ENCODE results near the gene ZBTB9.

ZBTB9 gene

GRCh38 chr6:33420491-33421343 is 33.7 kb upstream of the ZBTB9 start (continued):
- no peak for TF ChIP-seq PRDM2 (tag by site-specific recombination; IDR thresholded peaks at IDR 0.05; ENCODE audit: borderline replicate concordance)
- no peak for TF ChIP-seq SETDB1 (IDR thresholded peaks at IDR 0.05; ENCODE audit: insufficient read length, low read length)
- no peak for TF ChIP-seq ZNF560 (tag by site-specific recombination; IDR thresholded peaks at IDR 0.05; ENCODE audit: borderline replicate concordance)
- TF ChIP-seq, protein P1, sequence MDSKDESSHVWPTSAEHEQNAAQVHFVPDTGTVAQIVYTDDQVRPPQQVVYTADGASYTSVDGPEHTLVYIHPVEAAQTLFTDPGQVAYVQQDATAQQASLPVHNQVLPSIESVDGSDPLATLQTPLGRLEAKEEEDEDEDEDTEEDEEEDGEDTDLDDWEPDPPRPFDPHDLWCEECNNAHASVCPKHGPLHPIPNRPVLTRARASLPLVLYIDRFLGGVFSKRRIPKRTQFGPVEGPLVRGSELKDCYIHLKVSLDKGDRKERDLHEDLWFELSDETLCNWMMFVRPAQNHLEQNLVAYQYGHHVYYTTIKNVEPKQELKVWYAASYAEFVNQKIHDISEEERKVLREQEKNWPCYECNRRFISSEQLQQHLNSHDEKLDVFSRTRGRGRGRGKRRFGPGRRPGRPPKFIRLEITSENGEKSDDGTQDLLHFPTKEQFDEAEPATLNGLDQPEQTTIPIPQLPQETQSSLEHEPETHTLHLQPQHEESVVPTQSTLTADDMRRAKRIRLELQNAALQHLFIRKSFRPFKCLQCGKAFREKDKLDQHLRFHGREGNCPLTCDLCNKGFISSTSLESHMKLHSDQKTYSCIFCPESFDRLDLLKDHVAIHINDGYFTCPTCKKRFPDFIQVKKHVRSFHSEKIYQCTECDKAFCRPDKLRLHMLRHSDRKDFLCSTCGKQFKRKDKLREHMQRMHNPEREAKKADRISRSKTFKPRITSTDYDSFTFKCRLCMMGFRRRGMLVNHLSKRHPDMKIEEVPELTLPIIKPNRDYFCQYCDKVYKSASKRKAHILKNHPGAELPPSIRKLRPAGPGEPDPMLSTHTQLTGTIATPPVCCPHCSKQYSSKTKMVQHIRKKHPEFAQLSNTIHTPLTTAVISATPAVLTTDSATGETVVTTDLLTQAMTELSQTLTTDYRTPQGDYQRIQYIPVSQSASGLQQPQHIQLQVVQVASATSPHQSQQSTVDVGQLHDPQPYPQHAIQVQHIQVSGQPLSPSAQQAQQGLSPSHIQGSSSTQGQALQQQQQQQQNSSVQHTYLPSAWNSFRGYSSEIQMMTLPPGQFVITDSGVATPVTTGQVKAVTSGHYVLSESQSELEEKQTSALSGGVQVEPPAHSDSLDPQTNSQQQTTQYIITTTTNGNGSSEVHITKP (tag by site-specific recombination; IDR thresholded peaks at IDR 0.05): peak; percentile 30
- TF ChIP-seq ZNF350 (tag by site-specific recombination; IDR thresholded peaks at IDR 0.05): no peak
- no peak for TF ChIP-seq ZBTB26 (tag by site-specific recombination; optimal IDR thresholded peaks at IDR 0.05)
- TF ChIP-seq REST (tag by site-specific recombination; IDR thresholded peaks at IDR 0.05): peak; percentile 55; the same call in 1 of the 2 replicates
- TF ChIP-seq ZNF169 (tag by site-specific recombination; IDR thresholded peaks at IDR 0.05): no peak
- no peak for TF ChIP-seq PRDM1 (tag by site-specific recombination; IDR thresholded peaks at IDR 0.05)
- TF ChIP-seq, protein P2, sequence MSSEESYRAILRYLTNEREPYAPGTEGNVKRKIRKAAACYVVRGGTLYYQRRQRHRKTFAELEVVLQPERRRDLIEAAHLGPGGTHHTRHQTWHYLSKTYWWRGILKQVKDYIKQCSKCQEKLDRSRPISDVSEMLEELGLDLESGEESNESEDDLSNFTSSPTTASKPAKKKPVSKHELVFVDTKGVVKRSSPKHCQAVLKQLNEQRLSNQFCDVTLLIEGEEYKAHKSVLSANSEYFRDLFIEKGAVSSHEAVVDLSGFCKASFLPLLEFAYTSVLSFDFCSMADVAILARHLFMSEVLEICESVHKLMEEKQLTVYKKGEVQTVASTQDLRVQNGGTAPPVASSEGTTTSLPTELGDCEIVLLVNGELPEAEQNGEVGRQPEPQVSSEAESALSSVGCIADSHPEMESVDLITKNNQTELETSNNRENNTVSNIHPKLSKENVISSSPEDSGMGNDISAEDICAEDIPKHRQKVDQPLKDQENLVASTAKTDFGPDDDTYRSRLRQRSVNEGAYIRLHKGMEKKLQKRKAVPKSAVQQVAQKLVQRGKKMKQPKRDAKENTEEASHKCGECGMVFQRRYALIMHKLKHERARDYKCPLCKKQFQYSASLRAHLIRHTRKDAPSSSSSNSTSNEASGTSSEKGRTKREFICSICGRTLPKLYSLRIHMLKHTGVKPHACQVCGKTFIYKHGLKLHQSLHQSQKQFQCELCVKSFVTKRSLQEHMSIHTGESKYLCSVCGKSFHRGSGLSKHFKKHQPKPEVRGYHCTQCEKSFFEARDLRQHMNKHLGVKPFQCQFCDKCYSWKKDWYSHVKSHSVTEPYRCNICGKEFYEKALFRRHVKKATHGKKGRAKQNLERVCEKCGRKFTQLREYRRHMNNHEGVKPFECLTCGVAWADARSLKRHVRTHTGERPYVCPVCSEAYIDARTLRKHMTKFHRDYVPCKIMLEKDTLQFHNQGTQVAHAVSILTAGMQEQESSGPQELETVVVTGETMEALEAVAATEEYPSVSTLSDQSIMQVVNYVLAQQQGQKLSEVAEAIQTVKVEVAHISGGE (tag by site-specific recombination; conservative IDR thresholded peaks at IDR 0.05; ENCODE audit: low read depth): peak; percentile 98
- TF ChIP-seq, protein P3, sequence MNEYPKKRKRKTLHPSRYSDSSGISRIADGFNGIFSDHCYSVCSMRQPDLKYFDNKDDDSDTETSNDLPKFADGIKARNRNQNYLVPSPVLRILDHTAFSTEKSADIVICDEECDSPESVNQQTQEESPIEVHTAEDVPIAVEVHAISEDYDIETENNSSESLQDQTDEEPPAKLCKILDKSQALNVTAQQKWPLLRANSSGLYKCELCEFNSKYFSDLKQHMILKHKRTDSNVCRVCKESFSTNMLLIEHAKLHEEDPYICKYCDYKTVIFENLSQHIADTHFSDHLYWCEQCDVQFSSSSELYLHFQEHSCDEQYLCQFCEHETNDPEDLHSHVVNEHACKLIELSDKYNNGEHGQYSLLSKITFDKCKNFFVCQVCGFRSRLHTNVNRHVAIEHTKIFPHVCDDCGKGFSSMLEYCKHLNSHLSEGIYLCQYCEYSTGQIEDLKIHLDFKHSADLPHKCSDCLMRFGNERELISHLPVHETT (tag by site-specific recombination; IDR thresholded peaks at IDR 0.05): 0 out of 2 replicates have a peak, but pooled peaks have one; percentile 24
- TF ChIP-seq ZNF266 (tag by site-specific recombination; IDR thresholded peaks at IDR 0.05; ENCODE audit: low read depth): no peak
- no peak for TF ChIP-seq ZNF76 (tag by site-specific recombination; IDR thresholded peaks at IDR 0.05; ENCODE audit: borderline replicate concordance, low read depth)
- TF ChIP-seq GFI1B (tag by site-specific recombination; IDR thresholded peaks at IDR 0.05): no peak
- TF ChIP-seq ZBTB17 (tag by site-specific recombination; IDR thresholded peaks at IDR 0.05): 0 out of 2 replicates have a peak, but pooled peaks have one; percentile 14
- TF ChIP-seq ZNF701 (tag by site-specific recombination; IDR thresholded peaks at IDR 0.05): 0 out of 2 replicates have a peak, but pooled peaks have one; percentile 50
- peak; percentile 85 for TF ChIP-seq ZNF324 (tag by site-specific recombination; IDR thresholded peaks at IDR 0.05)
- no peak for TF ChIP-seq ZNF843 (tag by site-specific recombination; IDR thresholded peaks at IDR 0.05)
